SK-N-MC (cell line): Measurements from ENCODE around the gene SETDB1.

ENCODE experiments used
- DNase-seq: peaks from one replicate; pipeline ENCODE4 v3.0.0-alpha.2; 2011; ENCODE audit warnings: low read depth, low spot score
- H3K27ac ChIP-seq: fragments of 200-600 bp; sonication (generic); 2 replicates; pipeline ENCODE4 v1.5.1; 2016; ENCODE audit warnings: mixed run types
- H3K36me3 ChIP-seq: fragments of 200-600 bp; sonication (generic); 2 replicates; pipeline ENCODE4 v1.6.1; 2017; ENCODE audit warnings: antibody characterized with exemption, low read length, mixed read lengths; ENCODE audit not compliant: insufficient read depth
- H3K4me3 ChIP-seq: fragments of 200-600 bp; sonication (generic); 2 replicates; pipeline ENCODE4 v1.5.1; 2016
- H3K9ac ChIP-seq: fragments of 200-600 bp; sonication (generic); 2 replicates; pipeline ENCODE4 v1.8.0; 2017; ENCODE audit warnings: mixed run types, mixed read lengths; ENCODE audit not compliant: insufficient read length
- H3K9me3 ChIP-seq: fragments of 200-600 bp; sonication (generic); 2 replicates; pipeline ENCODE4 v1.6.1; 2017; ENCODE audit warnings: low read depth, mild to moderate bottlenecking, antibody characterized with exemption, low read length, moderate library complexity, mixed read lengths
- EZH2 ChIP-seq: fragments of 200-600 bp; sonication (generic); IDR thresholded peaks from one replicate; pipeline ENCODE4 v1.6.1; 2017; ENCODE audit warnings: antibody characterized with exemption
- FOXP2 ChIP-seq: optimal IDR thresholded peaks from 2 replicates; pipeline ENCODE3; 2011; ENCODE audit warnings: mild to moderate bottlenecking, moderate library complexity; ENCODE audit not compliant: insufficient read depth; ENCODE audit errors: extremely low read length, control extremely low read depth
- POLR2AphosphoS5 ChIP-seq: IDR thresholded peaks from 2 replicates; pipeline ENCODE4 v1.6.1; 2012; ENCODE audit warnings: mild to moderate bottlenecking, low read depth, low read length, borderline replicate concordance

SETDB1 gene

DNA sequence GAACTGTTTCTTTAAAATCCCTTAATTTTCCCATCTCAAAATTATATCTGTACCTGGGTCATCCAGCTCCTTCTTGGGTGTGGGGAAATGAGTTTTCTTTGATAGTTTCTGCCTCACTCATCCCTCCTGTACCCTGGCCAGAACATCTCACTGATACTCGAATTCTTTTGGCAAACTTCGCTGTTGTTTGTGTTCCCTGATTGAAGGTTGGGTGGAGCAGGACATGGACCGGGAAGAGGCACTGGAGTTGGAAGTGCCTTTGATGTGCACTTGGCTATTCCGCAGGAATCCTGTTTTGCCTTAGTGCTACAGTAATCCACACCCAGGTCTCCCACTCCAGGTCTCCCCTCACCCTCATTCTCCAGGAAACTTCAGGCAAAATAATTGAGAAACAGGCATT, 69.3 kb downstream of the SETDB1 start:
- Histone ChIP-seq H3K9ac (no peak overlapping the region), H3K4me3 (no peak overlapping the region)
- no peak for TF ChIP-seq EZH2
- no peak for TF ChIP-seq FOXP2
- no peak for TF ChIP-seq POLR2AphosphoS5

DNA sequence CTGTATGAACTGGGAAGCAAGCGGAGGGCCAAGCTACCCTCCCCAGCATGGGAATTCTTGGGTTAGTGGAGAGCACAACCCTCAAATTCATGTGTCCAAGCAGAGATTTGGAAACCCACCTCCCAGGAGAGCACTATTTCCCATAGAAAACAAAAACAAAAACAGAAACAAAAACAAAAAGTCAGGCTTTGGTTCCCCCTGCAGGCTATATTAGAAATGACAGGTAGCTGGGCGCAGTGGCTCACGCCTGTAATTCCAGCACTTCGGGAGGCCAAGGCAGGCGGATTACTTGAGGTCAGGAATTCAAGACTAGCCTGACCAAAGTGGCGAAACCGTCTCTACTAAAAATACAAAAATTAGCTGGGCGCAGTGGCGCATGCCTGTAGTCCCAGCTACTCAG, 69.7 kb downstream of the SETDB1 start:
- Histone ChIP-seq H3K9ac (no peak overlapping the region), H3K27ac (no peak overlapping the region), H3K4me3 (no peak overlapping the region), H3K9me3 (no peaks in the 10 kb centered on the region), H3K36me3 (no peaks in the 10 kb centered on the region)
- TF ChIP-seq EZH2 (no peak), FOXP2 (no peak), POLR2AphosphoS5 (no peak)
- no peak for DNase-seq

More for the DNA sequence above, 69.3 kb downstream of the SETDB1 start:
- H3K9me3 ChIP-seq = no peaks in the 10 kb centered on the region
- H3K27ac ChIP-seq = no peak overlapping the region
- DNase-seq = no peak
- no peaks in the 10 kb centered on the region for H3K36me3 ChIP-seq

DNA sequence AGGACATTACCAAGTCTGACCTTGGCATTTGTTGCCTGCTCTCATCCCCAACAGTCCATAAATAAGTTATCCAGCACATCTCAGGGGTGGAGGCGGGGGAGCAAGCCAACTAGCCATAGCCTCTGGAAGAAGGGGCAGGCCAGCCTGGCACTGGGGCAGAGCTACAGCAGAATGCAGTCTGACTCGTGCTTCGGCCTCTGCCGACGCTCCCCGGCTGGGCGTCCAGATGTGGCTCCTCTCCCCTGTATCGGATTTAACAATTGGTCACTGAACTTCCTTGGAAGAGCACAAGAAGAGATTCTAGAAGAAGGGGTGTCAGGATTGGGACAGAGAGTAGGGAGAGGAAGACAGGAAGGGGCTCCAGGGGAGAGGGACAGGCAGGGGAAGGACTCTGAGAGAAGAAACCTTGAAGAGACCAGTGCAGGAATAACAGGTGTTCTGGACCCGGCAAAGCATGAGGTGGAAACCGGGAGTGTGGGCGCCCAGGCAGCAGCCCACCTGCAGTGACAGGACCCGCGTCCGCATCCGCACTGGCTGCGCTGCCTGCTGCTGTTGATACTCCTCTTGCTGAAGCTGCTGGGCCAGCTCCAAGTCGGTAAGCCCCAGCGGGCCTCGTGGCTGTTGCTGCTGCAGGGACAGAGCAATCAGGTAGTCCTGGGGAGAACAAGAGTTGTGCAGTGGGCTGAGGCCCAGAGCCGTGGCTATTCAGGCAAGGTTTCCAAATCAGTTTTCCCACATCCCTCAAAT, 71.1 kb downstream of the SETDB1 start:
- Histone ChIP-seq H3K9me3 (no peaks in the 10 kb centered on the region), H3K4me3 (no peak overlapping the region), H3K36me3 (no peaks in the 10 kb centered on the region), H3K9ac (no peak overlapping the region), H3K27ac (no peak overlapping the region)
- TF ChIP-seq FOXP2 (no peak), EZH2 (no peak), POLR2AphosphoS5 (no peak)
- no peak for DNase-seq

DNA sequence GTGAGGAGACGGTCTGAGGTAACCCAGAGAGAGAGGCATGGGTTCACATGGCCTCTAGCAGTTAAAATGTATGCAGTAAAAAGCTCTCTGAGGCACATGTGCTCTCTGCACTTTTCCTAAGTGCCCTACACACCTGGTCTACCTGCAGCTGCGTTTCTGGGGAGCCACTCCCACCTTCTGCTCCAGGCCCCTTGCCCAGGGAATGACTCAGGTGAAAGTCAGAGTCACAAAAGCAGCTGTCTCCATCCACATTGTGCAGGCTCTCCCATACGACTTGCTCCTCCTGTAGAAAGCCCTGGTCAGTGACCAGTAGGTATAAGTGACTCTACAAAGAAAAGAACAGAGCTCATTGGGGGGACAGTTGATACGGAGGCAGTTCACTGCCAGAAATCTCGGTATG, 71.8 kb downstream of the SETDB1 start:
- H3K9ac ChIP-seq = no peak overlapping the region
- DNase-seq = no peak
- H3K36me3 ChIP-seq = no peaks in the 10 kb centered on the region
- H3K4me3 ChIP-seq = no peak overlapping the region
- H3K27ac ChIP-seq = no peak overlapping the region
- H3K9me3 ChIP-seq = no peaks in the 10 kb centered on the region
- no peak for TF ChIP-seq FOXP2
- no peak for TF ChIP-seq EZH2
- TF ChIP-seq POLR2AphosphoS5 = no peak

DNA sequence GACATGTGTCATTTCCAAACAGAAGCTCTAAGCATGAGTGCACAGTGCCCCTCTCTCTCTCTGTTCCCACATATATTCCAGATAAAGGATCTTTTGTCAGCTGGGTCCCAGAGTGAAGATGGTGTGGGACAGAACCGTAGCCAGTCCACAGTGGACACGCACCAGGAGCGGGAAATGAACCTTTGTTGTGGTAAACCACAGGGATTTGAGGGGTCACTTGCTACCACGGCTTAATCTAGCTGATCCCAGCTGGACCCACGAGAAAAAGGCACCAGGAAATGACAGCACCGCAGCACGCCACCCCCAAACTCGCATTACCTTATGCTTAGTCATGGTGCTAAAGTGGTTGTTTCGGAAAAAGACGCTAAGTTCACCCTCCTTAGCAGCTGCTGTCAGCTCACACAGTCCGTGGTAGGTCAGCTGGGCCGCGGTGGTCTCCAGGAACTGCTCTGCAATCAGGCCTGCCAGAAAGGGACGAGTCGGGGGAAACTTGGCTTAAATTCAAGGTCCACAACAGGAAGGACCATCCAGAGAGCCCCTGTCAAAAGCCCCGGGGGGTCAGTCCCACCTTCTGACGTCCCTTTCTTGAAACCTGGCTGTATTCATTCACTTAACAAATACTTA, 73.0 kb downstream of the SETDB1 start:
- H3K4me3 ChIP-seq = no peak overlapping the region
- H3K9me3 ChIP-seq = no peaks in the 10 kb centered on the region
- TF ChIP-seq FOXP2 = no peak
- no peak for TF ChIP-seq POLR2AphosphoS5
- TF ChIP-seq EZH2 = no peak
- H3K27ac ChIP-seq = no peak overlapping the region
- no peak overlapping the region for H3K9ac ChIP-seq
- H3K36me3 ChIP-seq = no peaks in the 10 kb centered on the region
- DNase-seq = no peak

DNA sequence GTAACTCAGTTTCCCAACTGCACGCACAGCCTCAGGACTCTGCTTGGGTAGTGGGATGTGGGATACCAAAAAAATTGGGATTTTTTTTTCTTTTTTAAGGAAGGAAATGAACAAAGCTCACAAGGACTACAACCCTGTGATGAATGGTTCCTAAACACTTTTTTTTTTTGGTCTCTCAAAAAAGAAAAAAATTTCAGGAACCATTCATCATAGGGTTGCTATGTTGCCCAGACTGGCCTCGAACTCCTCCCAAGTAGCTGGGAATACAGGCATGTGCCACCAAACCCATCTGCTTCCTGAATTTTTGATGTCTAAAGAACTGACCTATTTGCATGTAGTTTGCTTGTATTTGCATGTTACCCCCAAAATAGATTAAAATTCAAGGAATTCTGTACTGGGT, 73.8 kb downstream of the SETDB1 start:
- Histone ChIP-seq H3K36me3 (no peaks in the 10 kb centered on the region), H3K4me3 (no peak overlapping the region), H3K9me3 (no peaks in the 10 kb centered on the region), H3K27ac (no peak overlapping the region), H3K9ac (no peak overlapping the region)
- TF ChIP-seq EZH2 (no peak), POLR2AphosphoS5 (no peak), FOXP2 (no peak)
- no peak for DNase-seq

DNA sequence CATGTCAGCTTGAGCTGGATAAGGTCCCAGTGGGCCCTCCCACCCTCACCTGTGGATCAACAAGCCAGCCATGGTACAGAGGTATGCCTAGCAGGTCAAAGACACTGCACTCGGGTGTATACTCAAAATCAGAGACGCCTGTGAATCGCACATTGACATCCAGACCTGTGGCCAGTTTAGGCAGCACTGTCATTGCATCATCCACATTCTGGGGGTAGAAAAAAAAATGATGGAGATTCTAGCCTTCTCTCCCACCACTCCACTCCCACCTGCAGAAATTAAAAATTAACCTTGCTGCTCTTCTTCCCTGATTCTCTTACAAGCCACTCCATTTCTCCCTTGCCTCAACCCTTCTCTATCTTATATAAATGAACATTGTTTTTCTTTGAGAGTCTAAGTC, 74.2 kb downstream of the SETDB1 start:
- no peak for DNase-seq
- Histone ChIP-seq H3K4me3 (no peak overlapping the region), H3K9me3 (no peaks in the 10 kb centered on the region), H3K27ac (no peak overlapping the region), H3K9ac (no peak overlapping the region), H3K36me3 (no peaks in the 10 kb centered on the region)
- TF ChIP-seq POLR2AphosphoS5 (no peak), EZH2 (no peak), FOXP2 (no peak)

DNA sequence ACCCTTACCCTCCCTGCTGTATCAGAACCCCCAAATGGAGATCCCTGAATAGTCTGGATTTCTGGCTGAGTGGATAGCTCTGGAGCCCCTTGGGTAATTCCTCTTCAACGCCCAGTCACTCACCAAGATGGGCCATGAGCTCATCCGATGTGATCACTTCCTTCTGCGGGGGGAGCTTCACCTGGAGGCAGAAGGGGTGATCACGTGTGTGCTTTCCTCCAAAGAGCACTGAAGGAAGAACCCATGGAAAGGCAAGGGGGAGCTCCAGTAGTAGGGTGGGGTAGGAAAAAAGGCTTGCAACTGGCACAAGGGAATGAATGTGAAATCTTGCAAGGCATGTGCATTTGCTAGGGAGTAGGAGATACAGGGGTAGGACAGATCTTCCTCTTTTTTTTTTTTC, 75.4 kb downstream of the SETDB1 start:
- no peak for DNase-seq
- Histone ChIP-seq H3K27ac (no peak overlapping the region), H3K4me3 (no peak overlapping the region), H3K36me3 (no peaks in the 10 kb centered on the region), H3K9ac (no peak overlapping the region), H3K9me3 (no peaks in the 10 kb centered on the region)
- no peak for TF ChIP-seq EZH2
- no peak for TF ChIP-seq FOXP2

DNA sequence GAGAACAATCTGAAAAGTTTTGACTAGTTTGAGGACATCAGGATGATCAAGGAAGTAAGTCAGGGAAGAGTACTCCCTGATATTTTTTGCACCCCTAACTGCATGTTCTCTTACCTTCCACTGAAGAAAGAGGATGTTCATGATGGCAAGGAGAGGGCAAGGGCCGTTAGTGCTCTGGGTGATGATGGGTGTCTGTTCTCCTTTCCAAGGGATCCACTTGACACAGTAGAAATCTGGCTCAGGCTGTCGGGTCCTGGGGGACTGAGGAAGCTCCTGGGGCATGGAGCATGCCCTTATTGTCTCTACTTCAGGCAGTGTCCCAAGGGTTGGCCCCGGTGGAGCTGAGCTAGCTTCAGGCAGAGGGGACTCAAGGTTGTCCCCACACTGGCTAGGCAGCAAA, 75.9 kb downstream of the SETDB1 start:
- Histone ChIP-seq H3K9ac (no peak overlapping the region), H3K4me3 (no peak overlapping the region), H3K36me3 (no peaks in the 10 kb centered on the region), H3K9me3 (no peaks in the 10 kb centered on the region), H3K27ac (no peak overlapping the region)
- no peak for DNase-seq
- no peak for TF ChIP-seq EZH2
